Suprapubic skin (tissue), 4 donors: ENCODE measurements around the gene LMNTD2. TPM values are rescaled to one million over a fixed set of nuclear protein-coding genes. Genes with fewer than 3 reads are reported as not detected.

Experiments used
- DNase-seq, 2 donors: peaks; one replicate each; pipeline ENCODE4 v3.0.0-alpha.2; 2019; ENCODE audit warnings: low spot score in 2 of 2
- H3K27ac ChIP-seq: fragments of 200-600 bp; sonication (generic); one replicate; pipeline ENCODE4 v1.5.1; 2019
- H3K27me3 ChIP-seq: fragments of 200-600 bp; sonication (generic); one replicate; pipeline ENCODE4 v1.5.1; 2019
- H3K36me3 ChIP-seq: fragments of 200-600 bp; sonication (generic); one replicate; pipeline ENCODE4 v1.5.1; 2019
- H3K4me1 ChIP-seq: fragments of 200-600 bp; sonication (generic); one replicate; pipeline ENCODE4 v1.5.1; 2019
- H3K4me3 ChIP-seq: fragments of 200-600 bp; sonication (generic); one replicate; pipeline ENCODE4 v1.5.1; 2019; ENCODE audit warnings: mild to moderate bottlenecking
- H3K9me3 ChIP-seq: fragments of 200-600 bp; sonication (generic); one replicate; pipeline ENCODE4 v1.5.1; 2019
- EP300 ChIP-seq: sonication (generic); formaldehyde crosslinking; IDR thresholded peaks from one replicate; pipeline ENCODE4 v1.6.1; 2017; ENCODE audit warnings: antibody characterized with exemption
- POLR2A ChIP-seq, 2 donors: fragments of 450-650 bp; IDR thresholded peaks; one replicate each; pipeline ENCODE4 v1.6.1; 2017; ENCODE audit warnings: antibody characterized with exemption in 2 of 2, mild to moderate bottlenecking in 2 of 2, moderate library complexity in 2 of 2
- POLR2AphosphoS5 ChIP-seq, 3 donors: sonication (generic); formaldehyde crosslinking; IDR thresholded peaks; one replicate each; pipeline ENCODE4 v1.6.1; 2017; ENCODE audit warnings: antibody characterized with exemption in 3 of 3
- WGBS: methylation state at CpG from one replicate; pipeline ENCODE4 v1.1.5; 2018; 5-methylcytosine and 5-hydroxymethylcytosine counted together
- total RNA-seq, 4 donors: library from RNA; depleted of rRNA; stranded (reverse); fragments of >200 nt; gene quantifications; one replicate each; pipeline ENCODE4 v1.1.0, GENCODE V29; 2016
- TF ChIP-seq, protein P1 (sequence below), 2 donors: fragments of 200-600 bp in 1 of 2; fragments of 450-650 bp in 1 of 2; sonication (generic) in 1 of 2; IDR thresholded peaks; one replicate each; pipeline ENCODE4 v1.5.1; 2016 to 2019; ENCODE audit warnings: antibody characterized with exemption in 2 of 2, mild to moderate bottlenecking in 1 of 2, moderate library complexity in 1 of 2

Gene LMNTD2
- total RNA-seq, 4 donors from 2014 or later: 6.3 to 17.8 (median 8.7) TPM

- Histone ChIP-seq H3K9me3 (no peaks in the 10 kb centered on the region), H3K27ac (no peak overlapping the region), H3K4me1 (no peaks in the 10 kb centered on the region), H3K4me3 (no peak overlapping the region), H3K27me3 (no peaks in the 10 kb centered on the region), H3K36me3 (peaks cover 98% of the 10 kb centered on the region)
- TF ChIP-seq POLR2A (IDR thresholded peaks at IDR 0.05) (no peak), EP300 (no peak)
- no peak for DNase-seq
- WGBS: 88% methylated on average over 10 of the region's 10 CpGs
These were observed 32.4 kb upstream of the LMNTD2 start for GRCh38 chr11:592918-593317.

DNA sequence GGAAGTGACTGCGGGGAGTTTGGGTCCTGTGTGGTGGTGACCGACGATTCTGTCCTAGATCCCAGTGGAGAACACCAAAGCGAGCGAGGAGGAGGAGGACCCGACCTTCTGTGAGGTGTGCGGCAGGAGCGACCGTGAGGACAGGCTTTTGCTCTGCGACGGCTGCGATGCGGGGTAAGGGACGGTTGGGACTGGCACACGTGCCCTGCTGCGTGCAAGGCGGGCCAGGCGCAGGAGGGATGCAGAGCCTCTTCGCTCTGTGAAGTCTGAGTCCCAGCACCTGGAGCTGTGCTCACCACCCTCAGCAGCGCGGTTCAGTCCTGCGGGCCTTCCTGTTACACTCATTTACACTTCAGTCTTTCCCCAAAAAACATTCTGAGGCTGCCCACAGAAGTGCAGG, 32.0 kb upstream of the LMNTD2 start:
- no peaks in the 10 kb centered on the region for H3K4me1 ChIP-seq
- peaks cover 98% of the 10 kb centered on the region for H3K36me3 ChIP-seq
- DNase-seq: no peak
- H3K27ac ChIP-seq: no peak overlapping the region
- WGBS: 97% methylated on average over 22 of the region's 22 CpGs
- no peak overlapping the region for H3K4me3 ChIP-seq
- H3K9me3 ChIP-seq: no peaks in the 10 kb centered on the region
- no peaks in the 10 kb centered on the region for H3K27me3 ChIP-seq
- TF ChIP-seq EP300 (no peak), POLR2A (IDR thresholded peaks at IDR 0.05) (no peak), POLR2AphosphoS5 (IDR thresholded peaks at IDR 0.05) (no peak)
- TF ChIP-seq, protein P1, sequence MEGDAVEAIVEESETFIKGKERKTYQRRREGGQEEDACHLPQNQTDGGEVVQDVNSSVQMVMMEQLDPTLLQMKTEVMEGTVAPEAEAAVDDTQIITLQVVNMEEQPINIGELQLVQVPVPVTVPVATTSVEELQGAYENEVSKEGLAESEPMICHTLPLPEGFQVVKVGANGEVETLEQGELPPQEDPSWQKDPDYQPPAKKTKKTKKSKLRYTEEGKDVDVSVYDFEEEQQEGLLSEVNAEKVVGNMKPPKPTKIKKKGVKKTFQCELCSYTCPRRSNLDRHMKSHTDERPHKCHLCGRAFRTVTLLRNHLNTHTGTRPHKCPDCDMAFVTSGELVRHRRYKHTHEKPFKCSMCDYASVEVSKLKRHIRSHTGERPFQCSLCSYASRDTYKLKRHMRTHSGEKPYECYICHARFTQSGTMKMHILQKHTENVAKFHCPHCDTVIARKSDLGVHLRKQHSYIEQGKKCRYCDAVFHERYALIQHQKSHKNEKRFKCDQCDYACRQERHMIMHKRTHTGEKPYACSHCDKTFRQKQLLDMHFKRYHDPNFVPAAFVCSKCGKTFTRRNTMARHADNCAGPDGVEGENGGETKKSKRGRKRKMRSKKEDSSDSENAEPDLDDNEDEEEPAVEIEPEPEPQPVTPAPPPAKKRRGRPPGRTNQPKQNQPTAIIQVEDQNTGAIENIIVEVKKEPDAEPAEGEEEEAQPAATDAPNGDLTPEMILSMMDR (IDR thresholded peaks at IDR 0.05): no peak

GRCh38 chr11:590997-591396, 30.5 kb upstream of the LMNTD2 start:
- Histone ChIP-seq H3K4me1 (no peaks in the 10 kb centered on the region), H3K27me3 (no peaks in the 10 kb centered on the region), H3K9me3 (no peaks in the 10 kb centered on the region), H3K27ac (no peak overlapping the region), H3K4me3 (no peak overlapping the region), H3K36me3 (peaks cover 98% of the 10 kb centered on the region)
- no peak for DNase-seq
- WGBS: 76% methylated on average over 11 of the region's 11 CpGs
- TF ChIP-seq EP300: no peak
- TF ChIP-seq POLR2A (IDR thresholded peaks at IDR 0.05): no peak
- TF ChIP-seq, protein P1 (IDR thresholded peaks at IDR 0.05): no peak
- TF ChIP-seq POLR2AphosphoS5 (IDR thresholded peaks at IDR 0.05): no peak

DNA sequence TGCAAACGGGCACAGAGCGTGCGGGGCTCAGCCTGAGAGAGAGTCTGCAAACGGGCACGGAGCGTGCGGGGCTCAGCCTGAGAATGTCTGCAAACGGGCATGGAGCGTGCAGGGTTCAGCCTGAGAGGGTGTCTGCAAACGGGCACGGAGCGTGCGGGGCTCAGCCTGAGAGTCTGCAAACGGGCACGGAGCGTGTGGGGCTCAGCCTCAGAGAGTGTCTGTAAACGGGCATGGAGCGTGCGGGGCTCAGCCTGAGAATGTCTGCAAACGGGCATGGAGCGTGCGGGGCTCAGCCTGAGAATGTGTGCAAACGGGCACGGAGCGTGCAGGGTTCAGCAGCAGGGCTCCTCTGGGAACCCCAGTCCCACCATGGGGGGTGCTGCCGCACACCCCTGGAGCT, 29.3 kb upstream of the LMNTD2 start:
- WGBS: 93% methylated on average over 25 of the region's 26 CpGs
- DNase-seq: no peak
- Histone ChIP-seq H3K4me3 (no peak overlapping the region), H3K9me3 (no peaks in the 10 kb centered on the region), H3K27me3 (no peaks in the 10 kb centered on the region), H3K4me1 (no peaks in the 10 kb centered on the region), H3K27ac (no peak overlapping the region), H3K36me3 (peaks cover 92% of the 10 kb centered on the region)
- no peak for TF ChIP-seq EP300
- TF ChIP-seq POLR2AphosphoS5 (IDR thresholded peaks at IDR 0.05): no peak
- TF ChIP-seq, protein P1 (IDR thresholded peaks at IDR 0.05): no peak
- TF ChIP-seq POLR2A (IDR thresholded peaks at IDR 0.05): no peak

GRCh38 chr11:587978-588380, 27.4 kb upstream of the LMNTD2 start:
- no peak overlapping the region for H3K27ac ChIP-seq
- WGBS: 72% methylated on average over 6 of the region's 6 CpGs

More at GRCh38 chr11:587978-588380, 27.4 kb upstream of the LMNTD2 start:
- TF ChIP-seq EP300 (no peak), POLR2AphosphoS5 (IDR thresholded peaks at IDR 0.05) (no peak), POLR2A (IDR thresholded peaks at IDR 0.05) (no peak)
- TF ChIP-seq, protein P1 (IDR thresholded peaks at IDR 0.05): no peak
- Histone ChIP-seq H3K4me3 (no peak overlapping the region), H3K4me1 (no peaks in the 10 kb centered on the region), H3K27me3 (no peaks in the 10 kb centered on the region), H3K36me3 (peaks cover 90% of the 10 kb centered on the region), H3K9me3 (no peaks in the 10 kb centered on the region)
- no peak for DNase-seq
